Uterus (tissue), 4 donors: ENCODE results near the gene MROH2A. TPM values are rescaled to one million over a fixed set of nuclear protein-coding genes. Genes with fewer than 3 reads are reported as not detected.

Experiments
- DNase-seq, 2 donors: peaks; one replicate each; pipeline ENCODE4 v3.0.0-alpha.2; 2019 to 2020
- H3K27ac ChIP-seq, 2 donors: fragments of 200-600 bp; sonication (generic); 1 replicate in 1 of 2; 2 replicates in 1 of 2; pipeline ENCODE4 v1.5.1; 2016 to 2018
- H3K27me3 ChIP-seq, 2 donors: fragments of 200-600 bp; sonication (generic); one replicate each; pipeline ENCODE4 v1.5.1; 2018 to 2019; ENCODE audit warnings: control low read depth in 1 of 2
- H3K36me3 ChIP-seq, 2 donors: fragments of 200-600 bp; sonication (generic); one replicate each; pipeline ENCODE4 v1.5.1; 2019; ENCODE audit warnings: control low read depth in 1 of 2
- H3K4me1 ChIP-seq, 2 donors: fragments of 200-600 bp; sonication (generic); one replicate each; pipeline ENCODE4 v1.5.1; 2018 to 2019; ENCODE audit warnings: control low read depth in 1 of 2
- H3K4me3 ChIP-seq, 2 donors: fragments of 200-600 bp; sonication (generic); 1 replicate in 1 of 2; 2 replicates in 1 of 2; pipeline ENCODE4 v1.5.1; 2018 to 2019; ENCODE audit warnings: mild to moderate bottlenecking in 1 of 2
- H3K9me3 ChIP-seq, 2 donors: fragments of 200-600 bp; sonication (generic); one replicate each; pipeline ENCODE4 v1.5.1; 2019; ENCODE audit warnings: control low read depth in 1 of 2
- POLR2A ChIP-seq, 2 donors: fragments of 450-650 bp; IDR thresholded peaks; one replicate each; pipeline ENCODE4 v1.6.1; 2016; ENCODE audit warnings: antibody characterized with exemption in 2 of 2, mild to moderate bottlenecking in 1 of 2, moderate library complexity in 1 of 2
- intact Hi-C: fragments of 100-400 bp; cut with DNase I; formaldehyde crosslinking; loops from one replicate; pipeline ENCODE4 v1.15.1; 2023; ENCODE audit warnings: low total_unique reads
- total RNA-seq, 4 donors: library from RNA; depleted of rRNA in 3 of 4; stranded (reverse); fragments of >200 nt in 3 of 4; gene quantifications; one replicate each; pipeline versions ENCODE4 v1.1.0 to v1.2.4, GENCODE V29; 2014 to 2023
- TF ChIP-seq, protein P1 (sequence below), 4 experiments: fragments of 200-600 bp in 2 of 4; fragments of 450-650 bp in 2 of 4; sonication (generic) in 2 of 4; IDR thresholded peaks; one replicate each; pipeline ENCODE4 v1.5.1; 2016 to 2019; ENCODE audit warnings: antibody characterized with exemption in 4 of 4, mild to moderate bottlenecking in 2 of 4, moderate library complexity in 1 of 4
- donor health status: DM: yes; HTN: yes; CAD: no.

MROH2A gene
- total RNA-seq, 4 donors from 2014 or later = not detected

GRCh38 chr2:233841183-233841582 lies 63.1 kb downstream of the MROH2A start:
- H3K4me3 ChIP-seq = no peak overlapping the region
- no peak for TF ChIP-seq POLR2A (IDR thresholded peaks at IDR 0.05)
- TF ChIP-seq, protein P1, sequence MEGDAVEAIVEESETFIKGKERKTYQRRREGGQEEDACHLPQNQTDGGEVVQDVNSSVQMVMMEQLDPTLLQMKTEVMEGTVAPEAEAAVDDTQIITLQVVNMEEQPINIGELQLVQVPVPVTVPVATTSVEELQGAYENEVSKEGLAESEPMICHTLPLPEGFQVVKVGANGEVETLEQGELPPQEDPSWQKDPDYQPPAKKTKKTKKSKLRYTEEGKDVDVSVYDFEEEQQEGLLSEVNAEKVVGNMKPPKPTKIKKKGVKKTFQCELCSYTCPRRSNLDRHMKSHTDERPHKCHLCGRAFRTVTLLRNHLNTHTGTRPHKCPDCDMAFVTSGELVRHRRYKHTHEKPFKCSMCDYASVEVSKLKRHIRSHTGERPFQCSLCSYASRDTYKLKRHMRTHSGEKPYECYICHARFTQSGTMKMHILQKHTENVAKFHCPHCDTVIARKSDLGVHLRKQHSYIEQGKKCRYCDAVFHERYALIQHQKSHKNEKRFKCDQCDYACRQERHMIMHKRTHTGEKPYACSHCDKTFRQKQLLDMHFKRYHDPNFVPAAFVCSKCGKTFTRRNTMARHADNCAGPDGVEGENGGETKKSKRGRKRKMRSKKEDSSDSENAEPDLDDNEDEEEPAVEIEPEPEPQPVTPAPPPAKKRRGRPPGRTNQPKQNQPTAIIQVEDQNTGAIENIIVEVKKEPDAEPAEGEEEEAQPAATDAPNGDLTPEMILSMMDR (IDR thresholded peaks at IDR 0.05) = no peak
- H3K36me3 ChIP-seq = no peaks in the 10 kb centered on the region
- intact Hi-C loops = no loop called here
- no peaks in the 10 kb centered on the region for H3K4me1 ChIP-seq
- no peak for DNase-seq
- H3K9me3 ChIP-seq = no peaks in the 10 kb centered on the region
- no peaks in the 10 kb centered on the region for H3K27me3 ChIP-seq
- H3K27ac ChIP-seq = no peak overlapping the region

- intact Hi-C loops = no loop called here
- TF ChIP-seq, protein P1 (IDR thresholded peaks at IDR 0.05) = no peak
- no peak for TF ChIP-seq POLR2A (IDR thresholded peaks at IDR 0.05)
- DNase-seq = no peak
- Histone ChIP-seq H3K27ac (no peak overlapping the region), H3K4me3 (no peak overlapping the region), H3K27me3 (no peaks in the 10 kb centered on the region), H3K9me3 (no peaks in the 10 kb centered on the region), H3K36me3 (no peaks in the 10 kb centered on the region), H3K4me1 (no peaks in the 10 kb centered on the region)
Measured at GRCh38 chr2:233844064-233844807, 66.1 kb downstream of the MROH2A start.

DNA sequence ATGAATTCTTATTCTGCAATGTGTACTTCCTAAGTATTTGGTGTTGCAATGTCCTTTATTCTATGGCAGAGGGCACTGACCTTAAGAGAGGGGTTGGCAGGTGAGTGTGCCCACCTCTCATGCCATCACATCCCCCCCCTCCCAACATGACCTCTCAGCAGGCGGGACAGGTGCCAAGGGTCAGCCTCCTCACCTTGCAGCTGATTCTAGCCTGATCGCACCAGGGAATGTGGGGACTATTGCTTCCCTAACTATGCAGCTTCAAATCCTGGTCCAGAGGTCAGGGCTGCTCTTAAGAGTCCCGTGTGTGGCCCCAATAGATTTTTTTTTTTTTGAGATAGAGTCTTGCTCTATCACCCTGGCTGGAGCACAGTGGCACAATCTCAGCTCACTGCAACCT lies 66.7 kb downstream of the MROH2A start:
- Histone ChIP-seq H3K36me3 (no peaks in the 10 kb centered on the region), H3K4me1 (no peaks in the 10 kb centered on the region), H3K27ac (no peak overlapping the region), H3K9me3 (no peaks in the 10 kb centered on the region), H3K27me3 (no peaks in the 10 kb centered on the region), H3K4me3 (no peak overlapping the region)
- no peak for DNase-seq
- intact Hi-C loops = no loop called here
- TF ChIP-seq, protein P1 (IDR thresholded peaks at IDR 0.05) = no peak
- no peak for TF ChIP-seq POLR2A (IDR thresholded peaks at IDR 0.05)

DNA sequence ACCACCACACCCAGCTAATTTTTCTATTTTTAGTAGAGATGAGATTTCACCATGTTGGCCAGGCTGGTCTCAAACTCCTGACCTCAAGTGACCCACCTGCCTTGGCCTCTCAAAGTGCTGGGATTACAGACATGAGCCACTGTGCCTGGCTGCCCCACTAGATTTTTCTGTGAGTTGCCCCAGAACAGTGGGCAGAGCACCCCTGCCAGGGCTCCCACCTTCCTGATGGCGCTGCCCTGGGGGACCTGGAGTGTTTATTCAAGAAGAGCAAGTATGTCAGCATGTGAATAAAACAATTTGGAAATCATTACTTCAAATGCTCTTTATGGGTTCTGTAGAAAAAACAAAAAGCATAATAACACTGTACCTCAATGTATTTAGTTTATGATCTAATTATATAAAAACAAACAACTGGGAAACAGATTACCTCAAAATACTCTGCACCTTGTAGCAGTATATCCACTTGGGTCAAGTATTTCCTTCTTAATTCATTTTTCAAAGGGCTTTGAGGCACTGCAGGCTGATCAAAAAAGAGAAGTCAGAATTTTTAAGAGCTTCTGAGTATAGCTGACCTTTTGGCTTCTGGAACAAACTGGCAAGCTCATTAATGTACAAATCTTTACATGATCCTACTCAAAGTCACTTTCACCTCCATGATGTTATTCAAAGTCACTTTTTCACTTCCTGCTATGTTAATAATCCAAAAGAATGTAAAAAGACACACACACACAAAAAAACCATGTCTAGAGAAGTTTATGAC lies 67.4 kb downstream of the MROH2A start:
- no peaks in the 10 kb centered on the region for H3K27me3 ChIP-seq
- no peak overlapping the region for H3K4me3 ChIP-seq
- DNase-seq = no peak
- intact Hi-C loops = no loop called here
- H3K4me1 ChIP-seq = no peaks in the 10 kb centered on the region
- H3K9me3 ChIP-seq = no peaks in the 10 kb centered on the region
- H3K27ac ChIP-seq = no peak overlapping the region
- TF ChIP-seq, protein P1 (IDR thresholded peaks at IDR 0.05) = no peak
- no peak for TF ChIP-seq POLR2A (IDR thresholded peaks at IDR 0.05)
- no peaks in the 10 kb centered on the region for H3K36me3 ChIP-seq
